GM12801 (cell line): ENCODE results near the gene OLFM1.

Experiments
- TF ChIP-seq, protein P1 (sequence below): IDR thresholded peaks from one replicate; pipeline ENCODE4 v1.5.1; 2011; ENCODE audit warnings: control low read depth; ENCODE audit not compliant: insufficient read length; ENCODE audit errors: extremely low read depth

The OLFM1 gene

DNA sequence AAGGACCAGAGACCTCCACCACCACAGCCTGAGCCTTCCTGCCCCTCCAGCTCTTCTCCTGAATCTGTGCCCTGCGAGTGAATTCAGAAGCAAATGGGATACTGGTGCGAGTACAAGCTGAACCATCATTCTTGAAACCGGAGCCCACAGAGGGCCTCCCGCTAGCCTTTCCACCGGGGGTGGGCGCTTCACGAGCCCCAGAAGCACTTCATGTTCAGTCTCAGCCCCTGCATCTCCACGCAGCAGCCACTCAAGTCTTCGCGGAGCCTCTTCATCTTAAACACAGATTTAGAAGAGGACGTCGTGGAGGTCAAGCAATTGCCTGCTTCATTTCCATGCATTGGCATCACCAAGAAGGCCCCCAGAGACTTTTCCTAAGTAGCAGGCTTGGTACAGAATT, 26.0 kb upstream of the OLFM1 start:
- TF ChIP-seq, protein P1, sequence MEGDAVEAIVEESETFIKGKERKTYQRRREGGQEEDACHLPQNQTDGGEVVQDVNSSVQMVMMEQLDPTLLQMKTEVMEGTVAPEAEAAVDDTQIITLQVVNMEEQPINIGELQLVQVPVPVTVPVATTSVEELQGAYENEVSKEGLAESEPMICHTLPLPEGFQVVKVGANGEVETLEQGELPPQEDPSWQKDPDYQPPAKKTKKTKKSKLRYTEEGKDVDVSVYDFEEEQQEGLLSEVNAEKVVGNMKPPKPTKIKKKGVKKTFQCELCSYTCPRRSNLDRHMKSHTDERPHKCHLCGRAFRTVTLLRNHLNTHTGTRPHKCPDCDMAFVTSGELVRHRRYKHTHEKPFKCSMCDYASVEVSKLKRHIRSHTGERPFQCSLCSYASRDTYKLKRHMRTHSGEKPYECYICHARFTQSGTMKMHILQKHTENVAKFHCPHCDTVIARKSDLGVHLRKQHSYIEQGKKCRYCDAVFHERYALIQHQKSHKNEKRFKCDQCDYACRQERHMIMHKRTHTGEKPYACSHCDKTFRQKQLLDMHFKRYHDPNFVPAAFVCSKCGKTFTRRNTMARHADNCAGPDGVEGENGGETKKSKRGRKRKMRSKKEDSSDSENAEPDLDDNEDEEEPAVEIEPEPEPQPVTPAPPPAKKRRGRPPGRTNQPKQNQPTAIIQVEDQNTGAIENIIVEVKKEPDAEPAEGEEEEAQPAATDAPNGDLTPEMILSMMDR = no peak

DNA sequence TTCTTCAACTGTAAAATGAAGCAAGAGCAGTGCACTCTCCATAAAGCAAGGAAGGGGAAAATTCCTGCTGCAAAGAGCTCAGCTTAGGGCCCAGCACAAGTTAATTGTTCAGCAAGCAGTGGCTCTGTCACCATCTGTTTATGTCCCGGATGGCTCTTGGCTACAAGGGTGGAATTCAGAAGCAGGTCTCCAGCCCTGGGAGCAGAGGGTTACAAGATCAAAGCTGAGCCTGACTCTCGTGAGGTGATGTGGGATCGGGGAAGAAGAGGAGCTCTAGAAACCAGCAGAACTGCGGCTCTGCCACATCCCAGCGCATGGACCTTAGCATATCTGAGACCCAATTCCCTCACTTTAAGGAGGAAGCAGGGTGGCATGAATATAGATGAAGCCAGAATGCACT, 25.2 kb upstream of the OLFM1 start:
- TF ChIP-seq, protein P1 = no peak

DNA sequence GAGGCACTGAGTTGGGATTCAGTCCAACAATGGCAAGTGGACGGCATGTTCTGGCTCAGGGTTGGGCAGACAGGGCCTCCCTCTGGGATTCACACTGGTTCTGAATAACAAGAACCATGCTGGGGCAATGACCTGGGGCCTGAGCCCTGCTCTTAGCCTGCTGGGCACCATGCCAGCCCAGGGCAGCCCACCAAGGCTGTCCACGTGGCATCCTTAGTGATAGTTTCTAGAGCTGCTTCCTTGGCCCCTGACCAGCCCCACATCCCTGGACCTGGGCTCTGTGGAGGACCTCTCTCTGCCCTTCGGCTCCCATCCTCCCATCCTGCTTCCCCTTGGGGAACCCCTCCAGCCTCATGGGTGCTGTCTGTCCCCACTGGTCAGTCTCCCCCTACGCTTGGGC, 22.3 kb upstream of the OLFM1 start:
- TF ChIP-seq, protein P1 = no peak

DNA sequence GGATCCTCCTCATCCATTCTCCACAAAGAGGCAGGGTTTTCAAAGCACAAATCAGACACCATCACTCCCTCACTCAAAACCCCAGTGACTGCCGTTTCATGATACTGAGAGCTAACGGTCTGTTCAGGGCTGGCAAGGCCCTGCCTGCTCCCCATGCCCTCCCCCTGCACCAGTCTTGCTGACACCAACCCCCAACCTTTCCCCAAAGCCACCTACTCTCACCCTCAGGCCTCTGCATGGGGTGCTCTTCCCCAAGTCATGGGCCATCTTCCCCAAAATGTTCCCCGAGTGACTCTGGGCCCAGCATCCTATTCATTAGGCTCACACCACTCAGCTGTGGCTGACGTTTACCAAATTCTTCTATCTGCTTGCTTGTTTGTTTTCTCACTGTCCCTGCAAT, 21.7 kb upstream of the OLFM1 start:
- TF ChIP-seq, protein P1 = no peak

DNA sequence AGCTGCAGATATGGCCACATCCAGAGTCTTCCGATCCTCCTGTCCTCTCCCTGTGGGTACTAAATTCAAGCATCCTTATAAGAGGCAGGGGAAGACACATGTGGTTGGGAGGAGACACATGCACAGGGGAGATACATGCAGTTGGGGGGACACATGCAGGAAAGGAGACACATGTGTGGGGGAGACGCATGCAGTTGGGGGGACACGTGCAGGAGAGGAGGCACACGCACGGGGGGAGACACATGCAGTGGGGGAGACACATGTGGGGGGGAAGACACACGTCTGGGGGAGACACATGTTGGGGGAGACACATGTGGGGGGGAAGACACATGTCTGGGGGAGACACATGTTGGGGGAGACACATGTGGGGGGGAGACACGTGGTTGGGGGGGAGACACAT, 21.2 kb upstream of the OLFM1 start:
- TF ChIP-seq, protein P1 = no peak

DNA sequence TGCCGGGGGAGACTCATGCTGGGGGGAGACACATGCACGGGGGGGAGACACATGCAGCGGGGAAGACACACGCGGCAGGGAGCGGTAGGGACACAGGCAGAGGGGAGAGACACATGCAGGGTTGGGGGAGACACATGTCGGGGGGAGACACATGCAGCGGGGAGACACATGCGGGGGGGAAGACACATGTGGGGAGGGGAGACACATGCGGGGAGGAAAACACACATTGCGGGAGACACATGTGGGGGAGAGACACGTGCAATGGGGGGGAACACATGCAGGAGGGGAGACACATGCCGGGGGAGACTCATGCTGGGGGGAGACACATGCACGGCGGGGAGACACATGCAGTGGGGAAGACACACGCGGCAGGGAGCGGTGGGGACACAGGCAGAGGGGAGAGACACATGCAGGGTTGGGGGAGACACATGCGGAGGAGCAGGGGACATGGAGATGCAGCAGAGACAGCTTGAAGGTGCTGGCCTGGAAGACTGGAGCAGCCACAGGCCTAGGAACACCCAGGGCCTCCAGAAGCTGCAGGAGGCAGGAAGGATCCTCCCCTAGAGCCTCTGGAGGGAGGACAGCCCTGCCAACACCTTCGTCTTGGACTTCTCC, 20.3 kb upstream of the OLFM1 start:
- TF ChIP-seq, protein P1 = no peak

DNA sequence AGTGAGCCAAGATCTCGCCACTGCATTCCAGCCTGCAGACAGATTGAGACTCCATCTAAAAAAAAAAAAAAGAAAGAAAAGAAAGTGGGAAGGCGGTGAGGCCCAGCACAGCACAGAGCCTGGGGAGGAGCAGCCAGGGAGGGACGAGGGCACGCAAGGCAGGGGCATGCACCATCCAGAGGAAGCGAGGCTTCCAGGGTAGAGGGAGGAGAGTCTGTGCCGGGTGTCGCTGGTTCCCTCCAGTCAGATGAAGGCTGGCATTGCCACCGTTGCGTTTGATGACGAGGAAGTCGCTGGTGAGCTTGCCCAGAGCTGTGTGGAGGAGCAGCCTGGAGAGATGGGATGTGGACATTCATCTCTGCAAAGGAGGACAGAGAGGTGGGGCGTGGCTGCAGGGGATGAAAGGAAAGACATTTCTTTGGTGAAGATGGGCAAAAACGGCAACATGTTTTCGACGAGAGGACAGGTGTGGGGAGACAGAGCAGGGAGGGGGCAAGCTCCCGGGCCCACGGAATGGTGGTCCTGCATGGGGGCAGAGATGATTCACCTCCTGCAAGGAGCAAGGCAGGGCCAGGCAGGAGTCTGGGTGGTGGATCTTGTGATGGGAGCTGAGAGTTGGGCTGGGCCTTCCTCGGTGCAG, 18.6 kb upstream of the OLFM1 start:
- TF ChIP-seq, protein P1 = no peak
